Fibroblast of peridontal ligament (primary cell): ENCODE results near the gene RGP1.

Experiments
- DNase-seq: peaks from one replicate; pipeline ENCODE4 v3.0.0-alpha.2; 2010; ENCODE audit errors: extremely low read depth

The RGP1 gene

DNA sequence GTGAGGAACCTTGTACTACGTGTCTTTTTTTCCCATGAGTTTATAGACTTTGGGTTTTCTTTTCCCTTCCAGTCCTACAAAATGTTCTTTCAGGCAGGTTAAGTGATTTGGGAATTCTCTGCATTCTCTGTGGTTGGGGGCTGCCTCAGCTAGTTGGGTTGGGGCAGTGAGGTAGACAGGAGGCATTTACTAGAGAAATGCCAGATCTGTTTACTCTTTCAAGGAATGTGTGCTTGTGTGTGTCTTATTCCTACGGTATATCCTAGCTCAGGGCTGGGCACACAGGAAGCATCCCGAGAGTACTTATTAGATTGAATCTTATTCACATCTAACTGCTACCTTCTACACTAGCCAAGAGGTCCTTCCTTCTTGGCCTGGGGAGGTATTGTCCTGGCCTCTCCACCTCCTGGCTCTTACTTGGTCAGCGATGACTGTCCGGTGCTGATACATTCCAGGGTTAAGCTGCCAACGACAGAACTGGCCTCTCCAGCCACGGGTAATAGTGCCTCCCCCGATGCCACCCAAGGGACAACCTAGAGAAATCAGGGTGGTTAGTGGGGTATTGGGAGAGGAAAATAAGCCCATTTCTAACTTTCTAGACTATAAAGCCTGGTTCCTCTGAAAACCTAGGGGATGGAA is 5.1 kb upstream of the RGP1 start:
- DNase-seq, result no peak

DNA sequence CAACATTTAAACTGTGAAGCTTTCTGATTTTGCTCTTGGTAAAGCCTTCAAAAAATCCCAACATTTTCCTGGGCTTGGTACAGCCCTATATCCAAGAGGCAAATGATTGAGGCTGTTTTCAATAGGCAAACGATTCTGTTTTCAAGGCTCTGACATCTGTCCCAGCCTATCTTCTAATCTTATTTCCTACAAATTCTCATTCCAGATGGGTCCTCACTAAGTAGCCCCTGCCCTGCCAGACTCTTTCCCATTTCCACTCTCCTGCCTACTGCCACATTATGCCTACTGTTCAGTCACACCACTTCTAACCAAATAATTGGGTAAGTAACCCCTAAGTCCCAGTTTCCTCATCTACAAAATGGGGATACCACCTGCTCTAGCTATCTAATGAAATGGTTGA is 3.5 kb upstream of the RGP1 start:
- DNase-seq, result no peak

DNA sequence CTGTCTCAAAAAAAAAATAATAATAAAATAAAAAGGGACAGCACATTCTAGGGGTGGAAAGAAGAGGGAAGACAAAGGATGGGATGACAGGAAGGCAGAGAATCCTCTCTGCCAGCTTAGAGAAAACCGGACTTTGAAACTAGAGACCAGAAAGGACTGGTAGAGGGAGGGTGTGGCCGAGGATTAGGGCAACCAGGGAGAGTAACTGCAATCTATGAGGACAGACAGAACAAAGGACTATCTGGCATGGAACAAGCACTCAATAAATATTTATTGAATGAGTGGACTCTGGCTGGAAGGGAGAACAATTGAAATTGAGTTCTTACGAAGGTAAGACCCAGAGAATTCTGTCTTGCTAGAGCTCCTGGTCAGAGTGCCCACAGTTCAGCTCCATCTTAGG is 2.5 kb upstream of the RGP1 start:
- DNase-seq, result no peak

DNA sequence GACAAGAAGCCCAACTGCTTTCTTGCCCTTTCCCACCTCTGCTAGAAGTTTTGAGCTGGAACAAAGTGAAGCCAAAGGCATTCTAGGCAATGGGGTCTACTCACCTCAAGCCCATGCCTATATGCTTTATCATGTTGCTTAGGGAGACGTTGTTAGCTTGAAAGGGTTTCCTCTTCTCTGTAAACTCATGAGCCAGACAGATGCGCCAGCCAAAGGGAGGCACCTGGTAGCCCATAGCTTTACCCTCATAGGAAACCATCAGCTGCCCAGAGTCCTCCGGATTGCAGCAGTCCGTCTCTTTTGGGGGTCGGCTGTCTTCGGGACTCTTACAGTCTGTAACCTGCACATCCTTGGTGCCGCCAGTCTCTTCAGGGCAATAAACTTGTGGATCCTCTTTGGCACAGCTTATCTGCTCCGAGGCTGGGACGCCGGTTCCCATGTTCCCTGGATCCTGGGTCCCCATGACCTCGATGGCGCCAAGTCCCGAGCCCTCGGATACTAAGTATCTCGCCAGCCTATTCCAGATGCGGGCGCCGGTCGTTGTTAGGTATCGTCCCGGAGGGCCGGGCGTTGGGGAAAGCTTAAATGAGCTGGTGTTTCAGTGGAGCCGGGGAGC is 737 bp upstream of the RGP1 start:
- DNase-seq, result no peak

DNA sequence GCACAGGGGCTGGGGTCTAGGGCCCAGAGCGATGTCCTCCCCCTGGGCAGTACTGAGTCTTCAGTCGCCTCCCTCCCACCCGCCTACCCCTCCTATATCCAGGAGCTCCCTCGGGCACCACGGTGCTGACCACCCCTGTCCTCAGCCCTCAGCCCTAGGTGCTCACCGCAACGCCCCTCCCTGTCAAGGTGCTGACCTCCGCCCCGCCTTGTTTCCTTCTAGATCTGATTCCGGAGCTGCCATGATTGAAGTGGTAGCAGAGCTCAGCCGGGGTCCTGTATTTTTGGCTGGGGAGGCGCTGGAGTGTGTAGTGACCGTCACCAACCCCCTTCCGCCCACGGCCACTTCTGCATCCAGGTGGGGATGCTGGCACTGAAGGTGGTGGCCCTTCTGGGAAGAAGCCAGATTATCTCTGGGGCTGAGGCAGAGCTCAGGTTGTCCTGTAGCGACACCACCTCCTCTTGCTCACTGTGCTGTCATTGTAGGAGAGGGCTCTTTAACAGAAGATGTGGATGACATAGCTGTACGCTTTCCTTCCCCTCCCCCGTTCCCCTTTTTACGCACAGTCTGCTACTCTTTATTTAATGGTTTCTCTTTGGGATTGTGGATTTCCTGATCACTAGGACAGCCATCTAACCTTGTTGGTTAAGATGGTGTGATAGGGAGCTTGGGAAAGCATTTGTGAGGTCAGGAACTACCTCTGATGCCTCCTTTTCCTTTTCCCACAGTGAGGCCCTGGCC is 598 bp downstream of the RGP1 start:
- no peak for DNase-seq

DNA sequence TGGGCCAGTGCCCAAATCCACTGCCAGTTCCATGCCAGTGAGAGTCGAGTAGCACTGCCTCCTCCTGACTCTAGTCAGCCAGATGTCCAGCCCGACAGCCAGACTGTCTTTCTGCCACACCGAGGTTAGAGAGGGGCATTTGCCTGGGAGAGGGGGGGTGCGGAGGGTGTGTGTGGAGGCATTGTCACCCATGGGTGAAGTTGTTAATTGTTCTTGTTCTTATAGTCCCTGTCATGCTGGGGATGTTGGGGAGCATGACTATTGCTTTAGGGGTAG is 1.1 kb downstream of the RGP1 start:
- no peak for DNase-seq

DNA sequence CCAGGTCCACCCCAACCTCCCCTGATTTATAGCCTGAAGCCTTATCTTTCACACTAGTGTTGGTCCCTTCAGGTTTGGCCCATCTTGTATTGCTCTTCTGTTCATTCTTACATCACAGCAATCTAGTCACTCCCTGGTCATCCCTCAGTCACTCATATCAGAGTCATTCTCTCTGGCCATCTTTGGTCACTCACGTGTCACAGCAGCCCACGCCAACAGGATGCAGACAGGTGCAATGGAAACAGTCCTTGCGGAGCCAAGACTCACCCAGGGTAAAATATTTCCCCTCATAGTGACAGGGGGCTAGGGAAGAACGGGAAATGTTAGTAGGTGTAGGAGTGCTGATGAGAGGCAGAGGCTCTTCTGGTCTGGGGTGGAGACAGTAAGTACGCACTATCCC is 4.4 kb downstream of the RGP1 start:
- no peak for DNase-seq

DNA sequence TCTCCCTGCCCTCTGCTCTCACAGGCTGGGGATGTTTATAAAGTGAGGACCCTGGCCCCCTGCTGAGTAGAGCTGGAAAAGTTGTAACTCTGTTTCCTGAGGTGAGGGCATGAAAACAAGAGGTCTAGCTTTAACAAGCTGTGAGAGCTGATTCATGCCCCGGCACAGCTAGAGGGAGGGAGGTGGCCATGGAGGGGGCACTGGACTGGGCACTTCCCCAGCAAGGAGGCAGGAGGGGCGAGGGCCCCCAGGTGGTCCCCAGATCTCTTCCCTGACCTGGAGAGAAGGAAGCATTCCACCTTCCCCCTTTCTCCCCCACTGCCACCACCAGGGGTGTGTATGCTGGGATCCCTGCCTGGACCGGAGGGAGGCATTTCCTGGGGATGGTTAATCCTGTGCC is 5.2 kb downstream of the RGP1 start, which contains the start of gene MSMP:
TSS of gene MSMP (minus strand) at position 13 of the 400 bp plus-strand sequence. CDS start 147 bp downstream, outside the sequence.
- DNase-seq, result no peak

DNA sequence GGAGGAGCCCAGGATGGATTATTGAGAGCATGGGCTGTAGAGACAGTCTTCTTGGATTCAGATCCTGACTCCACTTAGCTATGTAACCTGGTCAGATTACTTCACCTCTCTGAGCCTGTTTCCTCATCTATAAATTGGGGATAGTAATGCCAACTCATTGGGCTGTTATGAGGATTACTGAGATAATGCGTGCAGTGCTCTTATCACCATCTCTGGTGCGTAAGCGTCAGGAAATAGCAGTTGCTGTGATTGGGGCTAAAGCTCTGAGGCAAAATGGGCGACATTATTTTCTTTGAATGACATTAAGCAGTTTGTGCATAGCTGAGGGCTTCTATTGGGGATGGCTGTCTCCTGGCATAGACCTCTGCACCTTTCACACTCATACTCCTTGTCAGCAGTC is 6.0 kb downstream of the RGP1 start:
- no peak for DNase-seq

DNA sequence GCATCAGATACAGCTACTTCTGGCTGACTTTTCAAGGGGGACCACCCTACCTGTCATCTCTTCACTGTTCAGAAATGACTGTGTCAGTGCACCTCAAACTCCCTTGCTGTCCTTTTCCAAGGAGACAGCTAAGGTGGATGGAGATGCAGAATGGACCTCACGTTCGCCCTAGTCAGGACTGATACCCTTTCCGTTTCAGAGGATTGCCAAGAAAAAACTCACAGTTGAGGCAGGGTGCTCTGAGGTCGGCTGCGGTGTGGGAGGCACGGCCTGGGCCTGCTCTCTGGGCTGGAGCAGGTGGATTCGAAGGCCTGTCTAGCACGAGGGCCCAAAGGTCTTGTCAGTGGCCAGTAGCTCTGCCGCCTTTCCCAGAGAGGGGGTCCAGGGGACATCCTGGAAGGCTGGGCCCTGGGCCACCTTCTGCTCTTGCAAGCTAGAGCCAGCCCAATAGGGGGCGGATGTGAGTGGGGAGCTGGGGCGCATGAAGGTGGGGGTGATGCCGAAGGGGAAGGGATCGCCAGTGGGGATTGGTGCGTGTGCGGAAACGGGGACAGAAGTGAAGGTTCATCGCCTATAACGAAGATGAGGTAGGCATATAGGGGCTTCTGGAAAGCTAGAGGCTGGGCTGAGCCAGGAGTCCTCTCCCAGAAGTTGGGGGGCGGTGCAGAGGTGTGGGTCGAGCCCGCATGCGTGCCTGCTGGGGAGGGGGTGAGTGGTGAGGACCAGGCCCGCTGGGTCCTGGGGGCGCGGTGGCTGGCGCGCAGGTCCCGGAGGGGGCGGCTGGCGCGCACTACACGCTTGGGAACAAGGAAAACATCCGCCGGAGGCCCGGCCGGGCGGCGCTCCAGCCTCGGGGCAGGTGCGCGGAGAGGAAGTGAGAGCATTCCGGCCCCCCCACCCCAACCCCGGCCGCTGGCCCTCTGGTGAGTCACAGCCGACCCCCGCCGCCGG is 7.5 kb downstream of the RGP1 start:
- no peak for DNase-seq

DNA sequence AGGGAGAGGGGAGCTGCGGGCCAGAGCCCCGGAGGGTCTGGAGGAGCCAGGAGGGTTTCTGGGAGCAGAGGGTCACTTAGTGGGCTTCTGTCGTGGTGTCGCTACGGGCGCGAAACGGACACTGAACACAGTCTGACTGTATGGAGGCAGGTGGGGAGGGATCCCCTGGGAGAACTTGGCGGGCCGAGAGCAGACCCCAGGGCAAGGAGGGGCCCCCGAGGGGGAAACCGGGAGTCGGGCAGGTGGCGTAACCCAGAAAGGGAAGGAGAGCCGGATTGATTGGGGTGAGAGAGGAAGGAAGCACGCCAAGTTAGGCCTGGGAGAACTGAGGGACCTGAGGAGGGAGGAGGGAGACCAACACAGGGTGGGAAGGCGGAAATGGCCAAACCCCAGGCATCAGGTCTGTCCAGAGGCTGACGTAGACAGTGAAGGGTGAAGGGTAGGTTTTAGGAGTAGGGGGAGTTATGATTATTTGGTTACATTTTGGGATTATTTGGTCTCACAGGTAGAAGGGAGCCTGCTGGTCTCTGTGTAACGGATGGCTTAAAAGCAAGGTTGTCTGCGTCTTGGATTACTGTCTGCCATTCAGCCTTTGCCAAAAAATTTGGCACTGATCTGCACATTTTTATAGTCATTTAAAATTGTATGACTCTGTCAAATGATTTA is 8.3 kb downstream of the RGP1 start:
- no peak for DNase-seq

DNA sequence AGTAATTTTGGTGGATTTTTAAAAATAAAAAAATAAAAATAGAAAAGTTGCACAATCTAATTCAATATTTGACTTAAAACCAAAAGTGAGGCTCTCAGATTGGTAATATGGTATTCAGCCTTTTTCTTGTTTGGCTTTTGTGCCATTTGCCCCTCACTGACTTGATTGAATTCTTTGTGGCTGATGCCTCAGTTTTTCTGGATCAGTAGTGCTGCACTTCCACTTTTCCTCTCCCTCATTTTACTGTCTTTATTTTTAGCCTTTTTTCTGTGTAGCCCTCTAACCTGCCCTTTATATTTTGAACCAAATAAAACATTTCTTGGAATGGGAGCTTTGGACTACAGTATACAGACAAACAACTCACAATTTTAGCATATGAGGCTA is 8.8 kb downstream of the RGP1 start:
- peak; percentile 21 for DNase-seq

DNA sequence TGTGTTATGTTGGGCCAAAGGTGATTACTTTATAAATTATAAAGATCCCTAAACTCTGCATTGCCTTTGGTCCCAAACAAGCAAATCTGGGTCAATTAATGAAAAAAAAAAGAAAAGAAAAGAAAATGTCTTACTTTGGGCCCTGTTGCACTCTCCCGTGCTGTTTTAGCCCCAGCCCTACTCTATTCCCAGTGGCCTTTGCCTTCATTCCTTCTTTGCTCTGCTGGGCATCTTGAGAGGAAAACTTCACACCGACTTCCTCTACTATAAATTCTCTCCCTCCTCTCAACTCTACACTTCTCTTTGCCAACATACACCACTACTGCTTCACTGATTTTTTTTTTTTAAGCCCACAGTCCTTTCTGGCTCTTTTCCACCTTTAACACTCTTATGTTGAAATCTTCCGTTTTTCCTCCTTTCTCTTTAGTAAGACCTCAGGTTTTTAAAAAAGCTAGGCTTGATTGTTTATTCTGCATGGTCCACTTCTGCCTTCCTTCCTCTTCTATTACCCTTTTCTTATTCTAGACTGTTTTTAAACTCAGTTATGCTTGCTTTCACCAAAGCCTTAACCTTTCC is 9.5 kb downstream of the RGP1 start:
- peak; percentile 45 for DNase-seq

DNA sequence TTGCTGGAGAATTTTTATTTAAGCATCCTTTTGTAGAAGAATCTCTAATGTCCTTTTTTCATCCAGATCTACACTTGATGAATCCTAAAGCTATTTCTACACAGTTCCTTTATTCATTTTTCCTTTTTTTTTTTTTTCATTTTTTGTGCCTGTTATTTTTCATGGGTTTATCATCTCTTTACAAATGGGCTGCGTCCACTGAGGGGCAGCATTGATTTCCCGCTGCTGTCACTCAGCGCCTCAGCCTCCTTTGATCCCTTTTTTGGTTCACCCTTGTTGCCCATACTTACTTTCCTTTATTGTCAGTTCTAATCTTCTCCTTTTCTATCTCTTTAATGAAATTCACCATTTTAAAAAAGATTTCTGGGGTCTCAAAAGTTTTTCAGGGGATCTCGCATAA is 10.7 kb downstream of the RGP1 start:
- DNase-seq, result no peak

DNA sequence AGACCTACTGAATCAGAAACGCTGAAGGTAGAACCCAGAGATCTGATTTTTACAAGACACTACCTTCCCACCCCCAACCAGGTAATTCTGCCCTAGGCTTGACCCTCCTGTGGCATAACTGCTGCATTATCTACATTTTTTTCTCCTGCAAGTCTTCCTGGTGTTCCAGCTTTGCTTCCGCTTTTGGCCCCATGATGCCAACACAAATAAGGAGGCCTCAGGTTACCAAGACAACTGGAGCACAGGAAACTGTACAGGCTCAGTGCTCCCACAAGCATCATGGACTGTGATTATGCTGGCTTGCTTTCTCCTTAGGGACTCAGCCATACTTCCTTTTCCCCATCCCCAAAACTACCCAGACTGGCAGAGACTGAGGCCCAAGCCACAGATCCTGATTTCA is 11.6 kb downstream of the RGP1 start:
- peak; percentile 41 for DNase-seq

DNA sequence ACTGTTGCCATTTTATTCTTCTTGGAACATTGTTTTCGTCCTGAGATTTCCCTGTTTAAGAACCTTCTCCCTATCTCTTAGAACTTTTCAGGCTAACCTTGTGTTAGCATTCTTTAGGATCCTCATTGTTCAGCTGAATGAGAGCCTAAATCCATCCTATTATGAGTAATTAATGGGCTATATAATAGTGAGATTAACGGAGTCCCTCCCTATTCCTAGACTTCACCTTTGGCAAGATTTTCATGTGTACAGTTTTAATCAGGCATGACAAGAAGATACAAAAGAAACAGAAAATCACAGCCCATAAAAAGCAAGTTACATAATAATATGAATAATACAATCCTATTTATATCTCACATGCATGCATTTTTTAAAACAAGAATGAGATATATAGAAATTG is 14.1 kb downstream of the RGP1 start:
- DNase-seq, result no peak

DNA sequence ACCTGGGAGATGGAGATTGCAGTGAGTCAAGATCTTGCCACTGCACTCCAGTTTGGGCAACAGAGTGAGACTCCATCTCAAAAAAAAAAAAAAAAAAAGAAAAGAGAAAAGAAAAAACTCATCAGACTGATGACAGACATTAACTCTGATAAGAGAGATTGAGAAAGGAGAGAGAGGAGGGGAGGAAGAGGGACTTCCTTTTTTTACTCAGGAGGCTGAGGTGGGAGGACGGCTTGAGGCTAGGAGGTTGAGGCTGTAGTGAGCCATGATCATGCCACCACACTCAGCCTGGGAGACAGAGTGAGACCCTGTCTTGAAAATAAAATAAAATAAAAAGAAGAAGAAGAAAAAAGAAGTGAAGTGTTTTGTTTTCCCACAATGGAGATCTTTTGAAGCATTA is 14.7 kb downstream of the RGP1 start:
- DNase-seq, result no peak

DNA sequence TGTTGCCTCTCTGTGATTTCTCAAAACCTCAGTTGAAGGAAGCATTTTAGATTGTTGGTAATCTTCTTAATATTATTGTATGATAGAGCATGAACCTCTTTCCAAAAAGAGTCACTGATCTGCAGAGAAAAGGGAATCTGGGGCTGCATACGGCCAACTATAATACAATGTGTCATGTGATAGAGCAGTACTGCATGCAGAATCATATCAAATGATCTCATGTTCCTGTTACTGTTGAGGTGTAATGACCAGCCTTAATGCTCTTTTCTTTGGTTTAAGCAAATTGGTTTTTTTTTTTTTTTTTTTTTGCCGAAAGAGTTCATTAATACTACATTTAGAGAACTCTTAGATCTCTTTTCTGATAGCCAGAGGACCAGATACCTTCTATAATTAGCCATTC is 17.9 kb downstream of the RGP1 start:
- no peak for DNase-seq

DNA sequence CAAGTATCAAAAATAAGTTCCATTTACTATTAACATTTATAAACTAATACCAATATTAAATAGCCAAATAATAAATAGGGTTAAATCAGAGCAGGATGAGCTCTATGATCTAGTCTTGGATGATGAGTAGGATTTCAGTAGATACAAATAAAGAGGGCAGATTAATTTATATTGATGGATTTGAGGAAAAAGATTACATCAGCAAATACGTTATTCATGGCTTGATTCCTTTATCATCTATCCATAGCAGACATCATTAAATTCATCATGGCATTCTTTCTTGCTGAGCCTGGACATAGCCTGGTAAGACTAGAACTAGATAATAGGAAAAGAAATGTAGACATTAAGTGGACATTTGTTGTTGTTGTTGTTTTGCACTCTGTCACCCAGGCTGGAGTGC is 18.4 kb downstream of the RGP1 start:
- DNase-seq, result no peak

DNA sequence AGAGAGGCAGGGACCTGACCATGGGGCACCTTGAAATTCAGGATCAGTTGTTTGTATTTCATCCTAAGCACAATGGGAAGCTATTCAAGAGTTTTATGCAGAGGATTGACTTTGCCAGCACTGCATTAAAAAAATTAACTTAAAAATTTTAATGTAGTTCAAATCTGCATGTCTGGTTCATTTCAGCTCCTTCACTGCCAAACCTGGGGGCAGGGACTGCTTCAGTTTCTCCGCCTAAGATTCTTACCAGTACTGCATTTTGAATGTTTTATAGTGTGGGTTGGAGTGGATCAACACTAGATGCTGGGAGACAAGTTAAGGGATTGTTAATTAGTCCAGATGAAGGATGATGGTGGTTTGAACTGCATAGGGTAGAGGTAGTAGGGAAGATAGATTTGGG is 20.7 kb downstream of the RGP1 start:
- no peak for DNase-seq

DNA sequence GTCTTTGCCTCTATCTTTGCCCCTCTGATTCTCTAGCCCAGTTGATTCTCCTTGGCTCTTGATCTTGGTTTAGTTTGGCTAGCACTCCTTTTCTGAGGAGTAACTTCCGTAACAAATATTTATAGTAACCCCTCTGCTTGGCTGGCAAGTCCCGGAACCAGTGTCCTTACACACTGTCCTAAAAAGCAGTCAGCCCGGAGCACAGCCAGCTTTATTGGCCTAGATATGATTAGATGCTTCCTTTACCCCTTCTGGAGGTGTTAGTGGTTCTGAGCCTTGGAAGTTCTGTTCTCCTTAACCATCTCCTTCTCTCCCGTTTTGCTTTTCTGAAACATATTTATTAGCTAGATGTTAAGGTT is 22.0 kb downstream of the RGP1 start:
- DNase-seq, result no peak

DNA sequence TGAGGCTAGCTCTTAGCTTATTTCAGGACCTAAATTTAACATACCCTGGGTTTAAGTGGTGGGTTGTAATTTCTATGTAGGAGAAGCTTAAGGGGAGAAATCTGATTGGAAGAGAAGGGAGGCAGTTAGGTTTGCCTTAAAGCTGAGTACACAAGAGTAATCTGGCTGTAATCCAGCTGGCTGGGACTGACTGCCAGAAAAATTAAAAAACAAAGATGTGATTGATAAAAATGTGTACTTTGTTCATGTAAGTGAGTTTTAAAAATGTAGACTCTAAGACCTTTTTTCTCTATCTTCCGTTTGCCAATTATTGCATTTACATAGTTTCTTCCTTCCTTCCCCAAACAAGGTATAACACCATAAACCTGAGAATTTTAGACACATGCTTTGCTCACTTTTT is 22.4 kb downstream of the RGP1 start:
- no peak for DNase-seq
